ENCODE data around the gene CHL1.

CHL1 gene

GRCh38 chr3:350871-351371, 154.4 kb downstream of the CHL1 start:
- DNase-seq (ENCODE audit: low read depth): no peak
- no peak overlapping the region for H3K4me3 ChIP-seq (ENCODE audit: control insufficient read depth, low read depth, low read length)
- no peak for TF ChIP-seq CTCF (IDR thresholded peaks at IDR 0.05; ENCODE audit: control insufficient read depth, insufficient read depth, low read depth, low read length, missing control alignments)

DNA sequence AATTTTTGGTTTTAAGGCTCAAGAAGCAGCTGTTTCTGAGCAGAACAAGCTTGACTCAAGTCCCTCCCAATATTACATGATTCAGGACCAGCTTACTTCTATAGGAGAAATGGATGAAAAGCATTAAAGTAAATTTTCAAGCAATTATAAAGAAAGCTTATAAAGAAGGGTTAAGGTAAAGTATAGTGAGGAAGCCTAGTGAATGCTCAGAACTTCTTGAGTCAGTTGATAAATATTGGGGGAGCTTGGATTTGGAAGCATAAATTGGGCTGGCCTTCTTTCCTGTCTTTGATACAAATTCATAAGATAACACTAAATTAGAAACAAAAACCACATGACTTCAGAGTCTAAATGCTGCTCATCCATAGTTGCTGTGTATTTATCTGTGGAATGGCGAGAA, 156.0 kb downstream of the CHL1 start:
- H3K4me3 ChIP-seq (ENCODE audit: control insufficient read depth, low read depth, low read length): no peak overlapping the region
- TF ChIP-seq CTCF (IDR thresholded peaks at IDR 0.05; ENCODE audit: control insufficient read depth, insufficient read depth, low read depth, low read length, missing control alignments): no peak
- DNase-seq (ENCODE audit: low read depth): no peak

DNA sequence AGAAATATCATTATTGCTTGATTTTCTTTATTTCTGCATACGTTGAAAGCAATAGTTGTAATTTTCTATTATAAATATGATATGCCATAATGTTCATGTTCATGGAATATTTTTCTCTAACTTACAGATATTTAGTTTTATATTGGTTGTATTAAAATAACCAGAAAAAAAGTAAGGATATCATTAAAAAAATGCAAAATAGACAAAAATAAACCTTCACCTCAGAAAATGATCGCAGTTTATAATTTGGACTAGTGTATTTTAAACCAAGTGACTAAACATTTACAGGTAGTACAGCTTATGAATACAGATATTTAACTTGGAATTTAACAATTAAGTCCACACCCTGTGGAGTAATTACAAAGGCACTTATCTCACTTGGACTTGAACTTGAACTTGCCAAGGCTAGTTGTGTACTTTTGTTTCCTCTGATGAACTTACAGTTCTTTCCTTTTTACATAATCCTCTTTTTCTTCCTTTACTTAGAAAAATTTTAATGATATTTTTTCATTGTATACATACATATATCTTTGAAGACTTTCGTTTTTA, 156.7 kb downstream of the CHL1 start:
- H3K4me3 ChIP-seq (ENCODE audit: control insufficient read depth, low read depth, low read length): no peak overlapping the region
- TF ChIP-seq CTCF (IDR thresholded peaks at IDR 0.05; ENCODE audit: control insufficient read depth, insufficient read depth, low read depth, low read length, missing control alignments): no peak
- DNase-seq (ENCODE audit: low read depth): no peak

- DNase-seq (ENCODE audit: low read depth): peak; percentile 4
- H3K4me3 ChIP-seq (ENCODE audit: control insufficient read depth, low read depth, low read length): no peak overlapping the region
- TF ChIP-seq CTCF (IDR thresholded peaks at IDR 0.05; ENCODE audit: control insufficient read depth, insufficient read depth, low read depth, low read length, missing control alignments): peak; percentile 73
Observed at GRCh38 chr3:354432-354831, 157.9 kb downstream of the CHL1 start.

DNA sequence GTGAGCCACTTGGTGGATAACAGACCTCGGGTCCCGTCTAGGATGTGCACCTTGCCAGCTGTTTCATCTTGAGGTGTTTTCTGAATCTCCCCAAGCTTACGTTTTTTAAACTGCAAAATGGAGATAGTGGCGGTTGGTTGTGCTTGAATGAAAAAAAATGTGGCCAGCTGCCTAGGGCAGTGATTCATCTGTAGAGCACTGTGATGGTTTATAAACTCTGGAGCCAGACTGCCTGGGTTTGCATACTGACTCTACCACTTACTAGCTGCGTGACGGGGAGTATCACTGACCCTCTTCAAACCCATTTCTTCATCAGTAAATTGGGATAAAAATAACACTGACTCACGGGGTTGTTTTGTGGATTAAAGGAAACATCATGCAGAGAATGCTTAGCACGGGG, 159.1 kb downstream of the CHL1 start:
- no peak for TF ChIP-seq CTCF (IDR thresholded peaks at IDR 0.05; ENCODE audit: control insufficient read depth, insufficient read depth, low read depth, low read length, missing control alignments)
- peak; percentile 7 for DNase-seq (ENCODE audit: low read depth)
- no peak overlapping the region for H3K4me3 ChIP-seq (ENCODE audit: control insufficient read depth, low read depth, low read length)

DNA sequence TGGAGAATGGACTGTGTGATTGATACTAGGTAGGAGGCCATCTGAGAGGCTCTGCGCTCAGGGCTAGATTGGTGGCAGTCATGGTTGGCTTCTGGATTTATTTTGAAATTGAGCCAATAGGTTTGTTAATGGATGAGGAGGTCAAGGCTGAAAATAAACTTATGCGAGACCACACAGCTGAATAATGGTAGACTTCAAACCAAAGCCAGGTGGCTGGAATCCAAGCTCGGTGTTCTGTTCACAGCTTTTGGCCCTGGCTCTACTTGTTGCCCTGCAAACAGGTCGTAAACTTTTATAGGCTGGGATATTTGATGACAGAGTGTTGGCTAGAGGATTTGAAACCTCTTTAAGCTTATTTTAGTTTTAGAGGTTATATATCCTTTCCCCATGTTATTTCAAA, 160.4 kb downstream of the CHL1 start:
- no peak for DNase-seq (ENCODE audit: low read depth)
- TF ChIP-seq CTCF (IDR thresholded peaks at IDR 0.05; ENCODE audit: control insufficient read depth, insufficient read depth, low read depth, low read length, missing control alignments): no peak
- no peak overlapping the region for H3K4me3 ChIP-seq (ENCODE audit: control insufficient read depth, low read depth, low read length)

- H3K4me3 ChIP-seq (ENCODE audit: control insufficient read depth, low read depth, low read length): no peak overlapping the region
- no peak for DNase-seq (ENCODE audit: low read depth)
- TF ChIP-seq CTCF (IDR thresholded peaks at IDR 0.05; ENCODE audit: control insufficient read depth, insufficient read depth, low read depth, low read length, missing control alignments): no peak
Observed at GRCh38 chr3:359672-360071, 163.1 kb downstream of the CHL1 start.

All from AG09309 (cell line).